K562 (cell line): ENCODE measurements around the gene LMBR1. TPM values are rescaled to one million over a fixed set of nuclear protein-coding genes. Genes with fewer than 3 reads are reported as not detected.

ENCODE experiments used
- ATAC-seq: fragments of 200-7000 bp; cut with Tn5 transposase; 3 replicates; pipeline ENCODE4 v1.9.1; 2020; ENCODE audit warnings: moderate library complexity
- BruUV-seq: library from RNA; stranded (reverse); fragments of 400-500 nt; replicated peaks from 2 replicates; lab custom pipeline; 2021; lab: Mats Ljungman, UMichigan
- CTCF ChIA-PET: fragments of 300-600 bp; formaldehyde crosslinking; extraction: SDS; loops from one replicate; lab custom pipeline; 2021; ENCODE audit warnings: low intra/inter-chr PET ratio; lab: Yijun Ruan, JAX
- POLR2A ChIA-PET: fragments of 300-600, 350-650 bp; sonication (Branson Sonifier 250); formaldehyde crosslinking; extraction: SDS; loops from one replicate; lab custom pipeline; 2021; ENCODE audit warnings: antibody characterized with exemption, inconsistent platforms; lab: Yijun Ruan, JAX
- DNase-seq, 4 experiments: peaks; one replicate each; pipeline versions ENCODE4 v3.0.0 to v3.0.0-alpha.2; 2011 to 2018; ENCODE audit warnings: low spot score in 3 of 4, mixed read lengths in 3 of 4; ENCODE audit errors: extremely low read depth in 1 of 4
- FAIRE-seq: peaks from 2 replicates; lab custom pipeline; 2011; peaks lifted over from hg19 to GRCh38; lab: Jason Lieb, UNC
- H2AFZ ChIP-seq: 2 replicates; pipeline ENCODE4 v1.6.0; 2011; ENCODE audit warnings: low read depth, low read length, control low read depth, inconsistent platforms
- H3K27ac ChIP-seq: fragments of 200-600 bp; 3 replicates; pipeline ENCODE4 v1.8.0; 2011; ENCODE audit warnings: low read depth, mild to moderate bottlenecking, control low read depth, inconsistent platforms, low read length, moderate library complexity, mixed read lengths; ENCODE audit errors: extremely low read depth
- H3K27me3 ChIP-seq, 2 experiments: fragments of 300-600 bp in 1 of 2; 2 replicates in 1 of 2; 3 replicates in 1 of 2; pipeline versions ENCODE4 v1.6.0 to v1.8.0; 2011; ENCODE audit warnings: inconsistent platforms in 2 of 2, low read length in 2 of 2, mild to moderate bottlenecking in 1 of 2, mixed read lengths in 1 of 2, moderate library complexity in 1 of 2; ENCODE audit not compliant: control insufficient read depth in 2 of 2, insufficient read depth in 2 of 2
- H3K36me3 ChIP-seq: fragments of 300-600 bp; 3 replicates; pipeline ENCODE4 v1.8.0; 2011; ENCODE audit warnings: mild to moderate bottlenecking, low read length, inconsistent platforms; ENCODE audit not compliant: control insufficient read depth, insufficient read depth
- H3K4me1 ChIP-seq, 2 experiments: fragments of 200-600 bp in 1 of 2; replicated peaks in 1 of 2; 2 replicates in 1 of 2; 3 replicates in 1 of 2; pipeline versions ENCODE4 v1.5.1 to v1.8.0; 2011; ENCODE audit warnings: inconsistent platforms in 2 of 2, low read length in 2 of 2, mild to moderate bottlenecking in 1 of 2, mixed read lengths in 1 of 2, moderate library complexity in 1 of 2; ENCODE audit not compliant: control insufficient read depth in 2 of 2, insufficient read depth in 2 of 2
- H3K4me2 ChIP-seq: 2 replicates; pipeline ENCODE4 v1.6.1; 2011; ENCODE audit warnings: low read length, control low read depth, inconsistent platforms, mixed read lengths; ENCODE audit not compliant: insufficient read depth
- H3K4me3 ChIP-seq: fragments of 200-600 bp; sonication (generic), shearing (Covaris generic); 2 replicates; pipeline ENCODE4 v1.5.1; 2016; ENCODE audit warnings: control low read depth, inconsistent platforms
- H3K79me2 ChIP-seq: fragments of 200-600 bp; 3 replicates; pipeline ENCODE4 v1.8.0; 2011; ENCODE audit warnings: low read length, inconsistent platforms; ENCODE audit not compliant: control insufficient read depth, insufficient read depth
- H3K9ac ChIP-seq, 2 experiments: 2 replicates each; pipeline versions ENCODE4 v1.6.0 to v1.6.1; 2011; ENCODE audit warnings: low read depth in 2 of 2, low read length in 2 of 2, control low read depth in 1 of 2, inconsistent platforms in 1 of 2, mild to moderate bottlenecking in 1 of 2, mixed read lengths in 1 of 2; ENCODE audit not compliant: insufficient read depth in 1 of 2
- H3K9me1 ChIP-seq: one replicate; pipeline ENCODE4 v1.6.0; 2011; ENCODE audit warnings: inconsistent platforms, mild to moderate bottlenecking, low read length, moderate library complexity; ENCODE audit not compliant: control insufficient read depth, insufficient read depth
- H3K9me3 ChIP-seq: replicated peaks from 2 replicates; pipeline ENCODE4 v1.5.1; 2011; ENCODE audit warnings: low read depth, low read length, inconsistent platforms; ENCODE audit not compliant: control insufficient read depth, insufficient read depth
- H4K20me1 ChIP-seq: replicated peaks from 2 replicates; pipeline ENCODE4 v1.6.1; 2011; ENCODE audit warnings: low read length, inconsistent platforms, mixed read lengths; ENCODE audit not compliant: control insufficient read depth, insufficient read depth
- CEBPB ChIP-seq: fragments of 450-650 bp; IDR thresholded peaks from 2 replicates; pipeline ENCODE4 v1.6.1; 2016; ENCODE audit warnings: missing genetic modification characterization, missing compliant biosample characterization
- CEBPG ChIP-seq, 3 experiments: fragments of 200-800 bp in 1 of 3; sonication (Bioruptor generic) in 1 of 3; sonication (generic) in 1 of 3; formaldehyde crosslinking in 1 of 3; IDR thresholded peaks in 2 of 3; conservative IDR thresholded peaks in 1 of 3; 2 replicates each; pipeline versions ENCODE4 v1.6.1 to v1.8.0; 2016 to 2022; ENCODE audit warnings: missing compliant biosample characterization in 2 of 3, missing genetic modification characterization in 2 of 3, mild to moderate bottlenecking in 1 of 3, missing genetic modification reagents in 1 of 3
- NFXL1 ChIP-seq: fragments of 450-650 bp; formaldehyde crosslinking; IDR thresholded peaks from 2 replicates; pipeline ENCODE4 v1.4.0; 2021; ENCODE audit warnings: mild to moderate bottlenecking
- ZNF311 ChIP-seq: fragments of 250-450 bp; sonication (Bioruptor Pico); IDR thresholded peaks from 2 replicates; pipeline ENCODE4 v1.4.0; 2020; ENCODE audit warnings: mild to moderate bottlenecking, moderate library complexity
- ZNF584 ChIP-seq: fragments of 200-800 bp; sonication (Bioruptor generic); IDR thresholded peaks from 2 replicates; pipeline ENCODE4 v1.6.1; 2016; ENCODE audit warnings: low read depth, mild to moderate bottlenecking, missing genetic modification characterization, missing compliant biosample characterization
- WGBS: fragments of 100-300 bp; shearing (Covaris generic); methylation state at CpG from one replicate; pipeline ENCODE4 v1.1.6; 2016; ENCODE audit warnings: low coverage, mixed read lengths; ENCODE audit not compliant: insufficient coverage; ENCODE audit errors: missing lambda C conversion rate; 5-methylcytosine and 5-hydroxymethylcytosine counted together
- in situ Hi-C: fragments of 300-500 bp; cut with MboI; formaldehyde crosslinking; loops from 4 replicates; pipeline ENCODE4 v1.15.0; 2018; ENCODE audit warnings: inconsistent platforms, mixed read lengths
- intact Hi-C: fragments of 100-400 bp; cut with micrococcal nuclease; formaldehyde crosslinking; loops from 2 replicates; pipeline ENCODE4 v1.14.2; 2022
- polyA plus RNA-seq, 8 experiments: library from polyadenylated mRNA; depleted of rRNA in 4 of 8; stranded (reverse) in 5 of 8; unstranded in 3 of 8; fragments of >200 nt; fragmentation: Nextera tagmentation in 2 of 8; fragmentation: Illumina TruSeq in 1 of 8; extraction: Ambion mirVana in 2 of 8; extraction: Trizol in 1 of 8; gene quantifications; 2 replicates each; pipeline versions ENCODE4 v1.2.1 to v1.2.3, GENCODE V29; 2011 to 2014; ENCODE audit warnings: inconsistent platforms in 1 of 8, missing spikeins in 1 of 8
- total RNA-seq, 7 experiments: library from RNA; depleted of rRNA in 6 of 7; stranded (reverse); fragments of >200 nt in 6 of 7; fragmentation: Illumina TruSeq in 2 of 7; extraction: Trizol in 2 of 7; gene quantifications; 2 replicates each; pipeline versions ENCODE4 v1.2.1 to v1.2.3, GENCODE V29; 2011 to 2021; ENCODE audit warnings: low replicate concordance in 1 of 7
- TF ChIP-seq, protein P1 (sequence below): fragments of 250-450 bp; sonication (Bioruptor Pico); IDR thresholded peaks from 2 replicates; pipeline ENCODE4 v1.4.0; 2020

Gene LMBR1
- total and polyA plus RNA-seq, 9 of the 15 experiments (the other 6 are each of a cell fraction or from before 2014, with no cell fraction given), result 7.7 to 90.0 (median 59.9) TPM

DNA sequence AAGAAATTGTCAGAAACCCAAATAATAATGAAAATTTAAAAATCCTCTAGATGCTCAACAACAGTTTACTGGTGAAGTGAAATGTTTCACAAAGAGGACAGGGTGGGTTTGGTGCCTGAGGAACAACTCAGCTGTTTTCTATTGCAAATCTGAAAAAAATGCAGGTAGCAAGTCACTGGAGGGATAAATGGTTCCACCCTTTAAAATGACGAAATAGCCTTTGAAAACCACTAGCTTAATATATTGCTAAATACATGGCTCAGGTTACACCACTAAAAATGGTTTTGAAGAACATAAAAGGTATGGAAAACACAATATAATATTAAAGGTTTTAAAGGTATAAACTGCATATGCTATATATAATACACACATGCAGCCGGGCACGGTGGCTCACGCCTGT lies 69.5 kb downstream of the LMBR1 start:
- in situ Hi-C loops, result no loop called here
- TF ChIP-seq CEBPB (tag) (peak; percentile 69), CEBPG (CRISPR knock-in tag; IDR thresholded peaks at IDR 0.05) (no peak), CEBPG (tag; conservative IDR thresholded peaks at IDR 0.05 in 1 of 2, IDR thresholded peaks at IDR 0.05 in 1 of 2) (peak in 1 of 2 experiments; percentile 33; a peak in 1 of 4 replicates), ZNF311 (no peak)
- H3K9me3 ChIP-seq, result no peaks in the 10 kb centered on the region
- H2AFZ ChIP-seq, result no peak overlapping the region
- peaks cover 7% of the 10 kb centered on the region for H3K9me1 ChIP-seq
- no peaks in the 10 kb centered on the region for H3K27me3 ChIP-seq
- peaks cover 4 to 11% of the 10 kb centered on the region in 2 experiments for H3K4me1 ChIP-seq
- no peak for FAIRE-seq
- no peaks in the 10 kb centered on the region for H4K20me1 ChIP-seq
- no peak for ATAC-seq
- BruUV-seq, result no TSS peak
- intact Hi-C loops, result no loop called here
- H3K36me3 ChIP-seq, result peaks cover 36% of the 10 kb centered on the region
- H3K4me3 ChIP-seq, result no peak overlapping the region
- DNase-seq, result no peak
- 95% methylated on average over 4 of the region's 4 CpGs for WGBS
- no peak overlapping the region for H3K9ac ChIP-seq
- ChIA-PET POLR2A (interaction anchor here (1.0 kb wide), 1 partner anchor 20 kb away, joined by 3 read pairs; no protein-coding TSS in a partner anchor), CTCF (no interaction called here)
- H3K27ac ChIP-seq, result no peak overlapping the region
- no peak overlapping the region for H3K4me2 ChIP-seq
- no peaks in the 10 kb centered on the region for H3K79me2 ChIP-seq

DNA sequence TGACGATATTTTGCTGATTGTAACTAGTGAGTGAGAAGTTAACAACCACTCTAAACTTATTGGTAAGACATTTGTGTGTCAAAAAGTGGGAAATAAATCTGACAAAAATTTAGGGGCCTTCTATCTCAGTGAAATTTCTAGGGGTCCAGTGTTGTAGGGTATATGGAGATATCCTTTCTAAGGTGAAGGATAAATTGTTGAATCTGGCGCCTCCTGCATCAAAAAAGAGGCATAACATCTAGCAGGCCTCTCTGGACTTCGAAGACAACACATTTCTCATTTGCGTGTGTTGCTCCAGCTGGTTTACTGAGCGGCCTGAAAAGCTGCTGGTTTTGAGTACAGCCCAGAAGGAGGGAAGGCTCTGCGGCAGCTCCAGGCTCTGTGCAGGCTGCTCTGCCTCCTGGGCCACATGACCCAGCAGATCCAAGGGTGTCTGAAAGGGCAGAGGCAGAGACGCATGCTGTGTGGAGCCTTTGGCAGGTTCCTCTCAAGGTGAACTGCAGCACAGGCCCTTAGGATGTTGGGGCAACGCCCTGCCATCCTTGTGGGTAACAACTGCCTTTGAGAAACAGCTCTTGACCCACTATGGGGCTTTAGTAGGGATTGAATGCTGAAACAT lies 72.4 kb downstream of the LMBR1 start:
- in situ Hi-C loops, result no loop called here
- no peak overlapping the region for H3K4me3 ChIP-seq
- no peak for TF ChIP-seq NFXL1
- TF ChIP-seq, protein P1, sequence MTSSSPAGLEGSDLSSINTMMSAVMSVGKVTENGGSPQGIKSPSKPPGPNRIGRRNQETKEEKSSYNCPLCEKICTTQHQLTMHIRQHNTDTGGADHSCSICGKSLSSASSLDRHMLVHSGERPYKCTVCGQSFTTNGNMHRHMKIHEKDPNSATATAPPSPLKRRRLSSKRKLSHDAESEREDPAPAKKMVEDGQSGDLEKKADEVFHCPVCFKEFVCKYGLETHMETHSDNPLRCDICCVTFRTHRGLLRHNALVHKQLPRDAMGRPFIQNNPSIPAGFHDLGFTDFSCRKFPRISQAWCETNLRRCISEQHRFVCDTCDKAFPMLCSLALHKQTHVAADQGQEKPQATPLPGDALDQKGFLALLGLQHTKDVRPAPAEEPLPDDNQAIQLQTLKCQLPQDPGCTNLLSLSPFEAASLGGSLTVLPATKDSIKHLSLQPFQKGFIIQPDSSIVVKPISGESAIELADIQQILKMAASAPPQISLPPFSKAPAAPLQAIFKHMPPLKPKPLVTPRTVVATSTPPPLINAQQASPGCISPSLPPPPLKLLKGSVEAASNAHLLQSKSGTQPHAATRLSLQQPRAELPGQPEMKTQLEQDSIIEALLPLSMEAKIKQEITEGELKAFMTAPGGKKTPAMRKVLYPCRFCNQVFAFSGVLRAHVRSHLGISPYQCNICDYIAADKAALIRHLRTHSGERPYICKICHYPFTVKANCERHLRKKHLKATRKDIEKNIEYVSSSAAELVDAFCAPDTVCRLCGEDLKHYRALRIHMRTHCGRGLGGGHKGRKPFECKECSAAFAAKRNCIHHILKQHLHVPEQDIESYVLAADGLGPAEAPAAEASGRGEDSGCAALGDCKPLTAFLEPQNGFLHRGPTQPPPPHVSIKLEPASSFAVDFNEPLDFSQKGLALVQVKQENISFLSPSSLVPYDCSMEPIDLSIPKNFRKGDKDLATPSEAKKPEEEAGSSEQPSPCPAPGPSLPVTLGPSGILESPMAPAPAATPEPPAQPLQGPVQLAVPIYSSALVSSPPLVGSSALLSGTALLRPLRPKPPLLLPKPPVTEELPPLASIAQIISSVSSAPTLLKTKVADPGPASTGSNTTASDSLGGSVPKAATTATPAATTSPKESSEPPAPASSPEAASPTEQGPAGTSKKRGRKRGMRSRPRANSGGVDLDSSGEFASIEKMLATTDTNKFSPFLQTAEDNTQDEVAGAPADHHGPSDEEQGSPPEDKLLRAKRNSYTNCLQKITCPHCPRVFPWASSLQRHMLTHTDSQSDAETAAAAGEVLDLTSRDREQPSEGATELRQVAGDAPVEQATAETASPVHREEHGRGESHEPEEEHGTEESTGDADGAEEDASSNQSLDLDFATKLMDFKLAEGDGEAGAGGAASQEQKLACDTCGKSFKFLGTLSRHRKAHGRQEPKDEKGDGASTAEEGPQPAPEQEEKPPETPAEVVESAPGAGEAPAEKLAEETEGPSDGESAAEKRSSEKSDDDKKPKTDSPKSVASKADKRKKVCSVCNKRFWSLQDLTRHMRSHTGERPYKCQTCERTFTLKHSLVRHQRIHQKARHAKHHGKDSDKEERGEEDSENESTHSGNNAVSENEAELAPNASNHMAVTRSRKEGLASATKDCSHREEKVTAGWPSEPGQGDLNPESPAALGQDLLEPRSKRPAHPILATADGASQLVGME (CRISPR knock-in tag), result no peak
- TF ChIP-seq ZNF584, result 0 out of 2 replicates have a peak, but pooled peaks have one; percentile 27

More for the DNA sequence above, 72.4 kb downstream of the LMBR1 start:
- CTCF ChIA-PET, result interaction anchor here (1.1 to 1.4 kb wide), 2 partner anchors 170 to 1005 kb away, joined by 3 to 5 read pairs; no protein-coding TSS in a partner anchor
- Histone ChIP-seq H3K79me2 (no peaks in the 10 kb centered on the region), H3K9me1 (peaks cover 2% of the 10 kb centered on the region), H2AFZ (no peak overlapping the region), H4K20me1 (no peaks in the 10 kb centered on the region), H3K4me2 (no peak overlapping the region; the same call in 1 of the 2 replicates), H3K4me1 (peaks cover 4 to 11% of the 10 kb centered on the region in 2 experiments), H3K27ac (no peak overlapping the region), H3K9ac (peak overlapping the region in 1 of 2 experiments; percentile 61; a peak in 1 of 4 replicates), H3K27me3 (no peaks in the 10 kb centered on the region), H3K36me3 (peaks cover 34% of the 10 kb centered on the region; the same call in 2 of the 3 replicates), H3K9me3 (no peaks in the 10 kb centered on the region)
- BruUV-seq, result no TSS peak
- POLR2A ChIA-PET, result interaction anchor here (0.6 to 1.0 kb wide), 2 partner anchors 18 to 40 kb away, joined by 3 to 5 read pairs; no protein-coding TSS in a partner anchor
- 70% methylated on average over 8 of the region's 8 CpGs for WGBS
- DNase-seq (peak in 1 of 4 experiments; percentile 35), ATAC-seq (peak; percentile 82), FAIRE-seq (no peak)
- intact Hi-C loops, result no loop called here
